Measurements from ENCODE around the gene DCC. TPM values are rescaled to one million over a fixed set of nuclear protein-coding genes. Genes with fewer than 3 reads are reported as not detected.

Gene DCC
- total RNA-seq, 1 experiment from 2014 or later: not detected

DNA sequence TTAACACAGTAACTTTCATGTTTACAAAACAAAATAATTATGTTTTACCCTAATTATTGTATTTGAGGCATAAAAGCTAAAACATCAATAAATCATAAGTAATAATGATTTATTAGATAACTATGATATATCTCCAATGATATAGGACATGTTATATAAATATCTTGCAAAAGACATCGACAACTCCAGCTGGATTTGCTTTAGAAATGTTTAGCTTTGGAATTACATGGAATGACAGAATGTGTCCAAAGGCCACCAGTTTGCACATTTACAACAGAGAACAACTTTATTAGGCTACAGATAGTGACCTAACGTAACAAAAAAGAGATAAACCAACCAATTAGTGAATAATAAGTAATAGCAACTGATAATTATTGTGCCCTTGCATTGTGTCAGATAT, 475.7 kb downstream of the DCC start:
- ChIA-PET CTCF (no interaction called here), POLR2A (ENCODE audit: unreplicated experiment) (no interaction called here)
- BruUV-seq (replicated peaks): no TSS peak
- H4K20me1 ChIP-seq (ENCODE audit: low read length): no peaks in the 10 kb centered on the region
- ATAC-seq: no peak
- H2AFZ ChIP-seq (ENCODE audit: low read length): no peak overlapping the region
- no peaks in the 10 kb centered on the region for H3K9me3 ChIP-seq (ENCODE audit: low read length)
- no peak overlapping the region for H3K9ac ChIP-seq (ENCODE audit: low read length)
- TF ChIP-seq EZH2 (IDR thresholded peaks at IDR 0.05; ENCODE audit: low read length, unreplicated experiment): no peak
- TF ChIP-seq, protein P1, sequence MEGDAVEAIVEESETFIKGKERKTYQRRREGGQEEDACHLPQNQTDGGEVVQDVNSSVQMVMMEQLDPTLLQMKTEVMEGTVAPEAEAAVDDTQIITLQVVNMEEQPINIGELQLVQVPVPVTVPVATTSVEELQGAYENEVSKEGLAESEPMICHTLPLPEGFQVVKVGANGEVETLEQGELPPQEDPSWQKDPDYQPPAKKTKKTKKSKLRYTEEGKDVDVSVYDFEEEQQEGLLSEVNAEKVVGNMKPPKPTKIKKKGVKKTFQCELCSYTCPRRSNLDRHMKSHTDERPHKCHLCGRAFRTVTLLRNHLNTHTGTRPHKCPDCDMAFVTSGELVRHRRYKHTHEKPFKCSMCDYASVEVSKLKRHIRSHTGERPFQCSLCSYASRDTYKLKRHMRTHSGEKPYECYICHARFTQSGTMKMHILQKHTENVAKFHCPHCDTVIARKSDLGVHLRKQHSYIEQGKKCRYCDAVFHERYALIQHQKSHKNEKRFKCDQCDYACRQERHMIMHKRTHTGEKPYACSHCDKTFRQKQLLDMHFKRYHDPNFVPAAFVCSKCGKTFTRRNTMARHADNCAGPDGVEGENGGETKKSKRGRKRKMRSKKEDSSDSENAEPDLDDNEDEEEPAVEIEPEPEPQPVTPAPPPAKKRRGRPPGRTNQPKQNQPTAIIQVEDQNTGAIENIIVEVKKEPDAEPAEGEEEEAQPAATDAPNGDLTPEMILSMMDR (conservative IDR thresholded peaks at IDR 0.05; ENCODE audit: low read depth, low read length): no peak
- no peak for TF ChIP-seq EZH2phosphoT487 (IDR thresholded peaks at IDR 0.05; ENCODE audit: borderline replicate concordance, low read length)
- no peaks in the 10 kb centered on the region for H3K27me3 ChIP-seq (ENCODE audit: low read length)
- no peak for DNase-seq
- no peaks in the 10 kb centered on the region for H3F3A ChIP-seq (ENCODE audit: low read length, unreplicated experiment)
- H3K36me3 ChIP-seq (ENCODE audit: low read depth, low read length): no peaks in the 10 kb centered on the region
- no peak overlapping the region for H3K4me2 ChIP-seq (ENCODE audit: low read length)
- intact Hi-C loops (cut with micrococcal nuclease): no loop called here
- H3K27ac ChIP-seq (ENCODE audit: low read length): no peak overlapping the region
- H3K4me1 ChIP-seq (ENCODE audit: insufficient read depth, low read length): no peaks in the 10 kb centered on the region
- no peak overlapping the region for H3K4me3 ChIP-seq (ENCODE audit: low read length)
- H3K79me2 ChIP-seq (ENCODE audit: low read length): no peaks in the 10 kb centered on the region
- H3K9me2 ChIP-seq (replicated peaks; ENCODE audit: low read length): no peaks in the 10 kb centered on the region

DNA sequence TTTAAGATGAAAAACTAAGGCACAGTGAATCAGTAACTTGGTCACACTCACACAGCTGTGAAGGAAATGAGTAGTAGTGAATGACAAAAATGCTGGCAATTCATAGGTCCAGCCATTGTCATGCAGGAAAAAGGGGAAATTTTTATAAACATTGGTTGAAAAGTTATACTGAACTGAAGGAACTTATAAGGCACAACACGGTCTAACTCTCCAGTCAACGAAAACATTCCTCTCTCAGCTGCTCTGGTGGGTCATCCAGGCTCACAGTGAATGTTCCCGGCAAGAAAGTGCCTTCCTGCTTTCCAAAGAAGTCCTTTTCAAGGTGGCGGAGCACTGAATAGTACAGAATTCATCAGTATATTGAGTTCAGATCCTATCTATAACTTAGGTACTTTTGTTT, 476.1 kb downstream of the DCC start:
- TF ChIP-seq EZH2phosphoT487 (IDR thresholded peaks at IDR 0.05; ENCODE audit: borderline replicate concordance, low read length) (no peak), EZH2 (IDR thresholded peaks at IDR 0.05; ENCODE audit: low read length, unreplicated experiment) (no peak)
- TF ChIP-seq, protein P1 (conservative IDR thresholded peaks at IDR 0.05; ENCODE audit: low read depth, low read length): no peak
- no peaks in the 10 kb centered on the region for H4K20me1 ChIP-seq (ENCODE audit: low read length)

DNA sequence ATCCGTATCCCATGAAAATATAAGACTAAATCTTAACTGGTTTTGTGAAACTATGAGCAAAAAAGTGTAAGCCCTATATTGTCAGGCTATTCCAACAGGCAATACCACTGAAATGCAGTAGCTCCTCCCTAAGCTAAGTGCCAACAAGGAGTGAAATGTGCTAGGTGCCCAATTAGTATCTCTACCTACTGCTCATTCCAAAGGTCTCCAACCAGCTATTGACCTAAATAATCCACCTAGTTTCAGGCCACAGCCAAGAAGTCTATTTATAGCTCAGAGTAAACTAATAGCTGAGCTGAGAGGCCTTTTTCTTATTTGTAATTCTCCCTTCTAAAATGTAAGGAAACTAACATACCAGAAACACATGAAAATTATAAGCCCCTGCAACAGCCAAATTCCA, 482.2 kb downstream of the DCC start:
- no peak overlapping the region for H3K9ac ChIP-seq (ENCODE audit: low read length)
- TF ChIP-seq EZH2 (IDR thresholded peaks at IDR 0.05; ENCODE audit: low read length, unreplicated experiment) (no peak), EZH2phosphoT487 (IDR thresholded peaks at IDR 0.05; ENCODE audit: borderline replicate concordance, low read length) (no peak)
- TF ChIP-seq, protein P1 (conservative IDR thresholded peaks at IDR 0.05; ENCODE audit: low read depth, low read length): no peak
- BruUV-seq (replicated peaks): no TSS peak
- H3K9me2 ChIP-seq (replicated peaks; ENCODE audit: low read length): no peaks in the 10 kb centered on the region
- H3K79me2 ChIP-seq (ENCODE audit: low read length): no peaks in the 10 kb centered on the region
- no peaks in the 10 kb centered on the region for H3K36me3 ChIP-seq (ENCODE audit: low read depth, low read length)
- no peak overlapping the region for H3K4me3 ChIP-seq (ENCODE audit: low read length)
- no peaks in the 10 kb centered on the region for H3K9me3 ChIP-seq (ENCODE audit: low read length)
- no peaks in the 10 kb centered on the region for H3F3A ChIP-seq (ENCODE audit: low read length, unreplicated experiment)
- no peak overlapping the region for H2AFZ ChIP-seq (ENCODE audit: low read length)
- intact Hi-C loops (cut with micrococcal nuclease): no loop called here
- H4K20me1 ChIP-seq (ENCODE audit: low read length): no peaks in the 10 kb centered on the region
- no peak for ATAC-seq
- ChIA-PET POLR2A (ENCODE audit: unreplicated experiment) (no interaction called here), CTCF (no interaction called here)
- H3K27me3 ChIP-seq (ENCODE audit: low read length): no peaks in the 10 kb centered on the region
- H3K4me2 ChIP-seq (ENCODE audit: low read length): no peak overlapping the region
- no peak overlapping the region for H3K27ac ChIP-seq (ENCODE audit: low read length)
- no peaks in the 10 kb centered on the region for H3K4me1 ChIP-seq (ENCODE audit: insufficient read depth, low read length)
- no peak for DNase-seq

More for the DNA sequence above, 476.1 kb downstream of the DCC start:
- no peaks in the 10 kb centered on the region for H3K36me3 ChIP-seq (ENCODE audit: low read depth, low read length)
- H3K79me2 ChIP-seq (ENCODE audit: low read length): no peaks in the 10 kb centered on the region
- H2AFZ ChIP-seq (ENCODE audit: low read length): no peak overlapping the region
- H3K4me1 ChIP-seq (ENCODE audit: insufficient read depth, low read length): no peaks in the 10 kb centered on the region
- ChIA-PET CTCF (no interaction called here), POLR2A (ENCODE audit: unreplicated experiment) (no interaction called here)
- BruUV-seq (replicated peaks): no TSS peak
- H3K27ac ChIP-seq (ENCODE audit: low read length): no peak overlapping the region
- H3K9ac ChIP-seq (ENCODE audit: low read length): no peak overlapping the region
- H3K4me2 ChIP-seq (ENCODE audit: low read length): no peak overlapping the region
- no peaks in the 10 kb centered on the region for H3K27me3 ChIP-seq (ENCODE audit: low read length)
- no peaks in the 10 kb centered on the region for H3K9me3 ChIP-seq (ENCODE audit: low read length)
- H3K4me3 ChIP-seq (ENCODE audit: low read length): no peak overlapping the region
- no peaks in the 10 kb centered on the region for H3F3A ChIP-seq (ENCODE audit: low read length, unreplicated experiment)
- intact Hi-C loops (cut with micrococcal nuclease): no loop called here
- no peaks in the 10 kb centered on the region for H3K9me2 ChIP-seq (replicated peaks; ENCODE audit: low read length)
- ATAC-seq: no peak
- DNase-seq: no peak

Measured in PC-3 (cell line).